Measurements from ENCODE around the gene TMEM132D.

Gene TMEM132D

DNA sequence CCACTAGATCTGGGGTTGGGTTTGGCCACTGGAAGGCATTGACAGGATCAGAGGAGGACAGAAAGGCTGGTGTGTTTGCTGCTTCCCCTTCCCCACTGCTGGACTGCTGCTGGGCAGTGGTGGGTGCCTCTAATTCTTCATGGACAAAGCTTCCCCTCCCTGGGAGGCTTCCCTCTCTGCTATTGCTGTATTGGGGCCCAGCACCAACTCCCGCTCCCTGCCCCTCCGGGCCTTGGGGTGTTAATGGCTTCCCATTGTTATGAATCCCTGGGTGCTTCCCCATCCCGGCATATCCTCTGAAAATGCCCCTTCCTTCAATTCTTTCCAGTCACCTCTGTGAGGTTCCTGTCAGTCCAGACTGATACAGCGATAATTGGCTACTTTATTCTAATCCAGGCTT lies 740.4 kb downstream of the TMEM132D start:
- TF ChIP-seq MYC (IDR thresholded peaks at IDR 0.05; ENCODE audit: low read depth, low read length) (no peak), MAX (IDR thresholded peaks at IDR 0.05; ENCODE audit: low read depth, low read length) (no peak), POLR2A (IDR thresholded peaks at IDR 0.05; ENCODE audit: extremely low read depth, insufficient read length) (no peak)
- TF ChIP-seq, protein P1, sequence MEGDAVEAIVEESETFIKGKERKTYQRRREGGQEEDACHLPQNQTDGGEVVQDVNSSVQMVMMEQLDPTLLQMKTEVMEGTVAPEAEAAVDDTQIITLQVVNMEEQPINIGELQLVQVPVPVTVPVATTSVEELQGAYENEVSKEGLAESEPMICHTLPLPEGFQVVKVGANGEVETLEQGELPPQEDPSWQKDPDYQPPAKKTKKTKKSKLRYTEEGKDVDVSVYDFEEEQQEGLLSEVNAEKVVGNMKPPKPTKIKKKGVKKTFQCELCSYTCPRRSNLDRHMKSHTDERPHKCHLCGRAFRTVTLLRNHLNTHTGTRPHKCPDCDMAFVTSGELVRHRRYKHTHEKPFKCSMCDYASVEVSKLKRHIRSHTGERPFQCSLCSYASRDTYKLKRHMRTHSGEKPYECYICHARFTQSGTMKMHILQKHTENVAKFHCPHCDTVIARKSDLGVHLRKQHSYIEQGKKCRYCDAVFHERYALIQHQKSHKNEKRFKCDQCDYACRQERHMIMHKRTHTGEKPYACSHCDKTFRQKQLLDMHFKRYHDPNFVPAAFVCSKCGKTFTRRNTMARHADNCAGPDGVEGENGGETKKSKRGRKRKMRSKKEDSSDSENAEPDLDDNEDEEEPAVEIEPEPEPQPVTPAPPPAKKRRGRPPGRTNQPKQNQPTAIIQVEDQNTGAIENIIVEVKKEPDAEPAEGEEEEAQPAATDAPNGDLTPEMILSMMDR (IDR thresholded peaks at IDR 0.05; ENCODE audit: low read depth, low read length), result no peak
- no peak overlapping the region for H3K4me3 ChIP-seq (ENCODE audit: low read depth, low read length)
- DNase-seq (ENCODE audit: low read depth), result no peak

DNA sequence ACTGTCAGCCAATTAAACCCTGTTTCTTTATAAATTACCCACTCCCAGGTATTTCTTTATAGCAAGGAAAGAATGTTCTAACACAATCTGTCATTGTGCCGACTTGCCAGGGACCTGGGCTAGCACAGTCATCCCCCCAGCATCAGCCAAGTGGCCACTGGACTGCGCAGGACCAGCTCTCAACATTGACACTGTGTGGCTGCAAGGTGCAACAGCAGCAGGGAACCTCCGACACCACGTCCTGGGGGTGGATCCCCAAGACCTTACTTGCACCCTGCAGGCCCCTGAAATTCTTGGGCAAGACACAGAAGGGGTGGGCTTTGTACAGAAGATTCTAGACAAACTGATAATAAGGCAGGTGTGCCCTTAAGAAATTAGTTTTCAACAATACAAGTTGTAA lies 741.0 kb downstream of the TMEM132D start:
- H3K4me3 ChIP-seq (ENCODE audit: low read depth, low read length), result no peak overlapping the region
- DNase-seq (ENCODE audit: low read depth), result no peak
- TF ChIP-seq, protein P1 (IDR thresholded peaks at IDR 0.05; ENCODE audit: low read depth, low read length), result no peak
- TF ChIP-seq POLR2A (IDR thresholded peaks at IDR 0.05; ENCODE audit: extremely low read depth, insufficient read length) (no peak), MAX (IDR thresholded peaks at IDR 0.05; ENCODE audit: low read depth, low read length) (no peak), MYC (IDR thresholded peaks at IDR 0.05; ENCODE audit: low read depth, low read length) (no peak)

DNA sequence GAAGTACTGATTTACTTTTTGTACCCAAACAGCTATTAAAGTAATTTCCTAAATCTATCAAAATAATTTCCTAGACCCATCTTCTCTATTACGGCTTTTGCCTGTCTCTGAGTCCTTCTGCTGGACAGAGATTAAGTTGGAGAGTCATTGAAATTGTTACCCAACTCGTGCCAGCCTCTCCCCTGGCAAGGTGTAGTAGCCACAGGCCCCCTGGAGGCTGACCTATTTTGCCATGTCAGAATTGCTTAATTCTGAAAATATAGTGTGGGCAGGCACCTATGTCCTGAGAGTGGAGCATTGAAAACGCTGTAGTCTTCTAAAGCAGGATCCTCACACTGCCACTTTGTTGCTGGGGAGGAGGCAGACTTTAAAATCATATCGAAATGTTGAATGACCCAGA lies 742.3 kb downstream of the TMEM132D start:
- H3K4me3 ChIP-seq (ENCODE audit: low read depth, low read length), result no peak overlapping the region
- TF ChIP-seq MYC (IDR thresholded peaks at IDR 0.05; ENCODE audit: low read depth, low read length), result no peak
- no peak for TF ChIP-seq MAX (IDR thresholded peaks at IDR 0.05; ENCODE audit: low read depth, low read length)
- no peak for TF ChIP-seq POLR2A (IDR thresholded peaks at IDR 0.05; ENCODE audit: extremely low read depth, insufficient read length)
- TF ChIP-seq, protein P1 (IDR thresholded peaks at IDR 0.05; ENCODE audit: low read depth, low read length), result no peak
- DNase-seq (ENCODE audit: low read depth), result no peak

DNA sequence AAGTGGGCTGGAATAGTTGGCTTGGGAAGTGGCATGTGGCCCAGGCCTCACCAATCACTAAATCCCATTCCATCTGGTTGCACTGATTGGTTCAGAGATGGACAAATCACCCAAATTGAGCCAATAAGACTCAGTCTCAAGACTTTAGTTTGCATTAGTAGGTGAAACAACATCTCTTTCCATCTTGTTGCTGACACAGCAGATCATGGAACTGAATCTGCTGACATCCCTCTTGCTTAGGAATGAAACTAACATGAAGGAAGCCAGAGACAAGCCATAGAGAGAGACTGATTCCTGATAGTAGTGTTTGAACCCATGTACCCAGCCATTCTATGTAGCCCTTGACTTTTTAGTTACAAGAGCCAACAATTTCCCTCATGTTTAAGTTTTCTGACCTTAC lies 743.5 kb downstream of the TMEM132D start:
- TF ChIP-seq MYC (IDR thresholded peaks at IDR 0.05; ENCODE audit: low read depth, low read length), result no peak
- no peak for TF ChIP-seq MAX (IDR thresholded peaks at IDR 0.05; ENCODE audit: low read depth, low read length)
- TF ChIP-seq POLR2A (IDR thresholded peaks at IDR 0.05; ENCODE audit: extremely low read depth, insufficient read length), result no peak
- TF ChIP-seq, protein P1 (IDR thresholded peaks at IDR 0.05; ENCODE audit: low read depth, low read length), result no peak
- no peak for DNase-seq (ENCODE audit: low read depth)
- H3K4me3 ChIP-seq (ENCODE audit: low read depth, low read length), result no peak overlapping the region

GRCh38 chr12:129152351-129153104 lies 751.3 kb downstream of the TMEM132D start:
- DNase-seq (ENCODE audit: low read depth), result no peak
- TF ChIP-seq POLR2A (IDR thresholded peaks at IDR 0.05; ENCODE audit: extremely low read depth, insufficient read length) (no peak), MYC (IDR thresholded peaks at IDR 0.05; ENCODE audit: low read depth, low read length) (no peak), MAX (IDR thresholded peaks at IDR 0.05; ENCODE audit: low read depth, low read length) (no peak)
- TF ChIP-seq, protein P1 (IDR thresholded peaks at IDR 0.05; ENCODE audit: low read depth, low read length), result no peak
- no peak overlapping the region for H3K4me3 ChIP-seq (ENCODE audit: low read depth, low read length)
